Measurements from ENCODE around the gene GCNA.
"Not testable (repeated sequence)": the region's sequence is repeated elsewhere in the genome, so short reads cannot be mapped to it uniquely, and the experiment has no call there.

The GCNA gene

DNA sequence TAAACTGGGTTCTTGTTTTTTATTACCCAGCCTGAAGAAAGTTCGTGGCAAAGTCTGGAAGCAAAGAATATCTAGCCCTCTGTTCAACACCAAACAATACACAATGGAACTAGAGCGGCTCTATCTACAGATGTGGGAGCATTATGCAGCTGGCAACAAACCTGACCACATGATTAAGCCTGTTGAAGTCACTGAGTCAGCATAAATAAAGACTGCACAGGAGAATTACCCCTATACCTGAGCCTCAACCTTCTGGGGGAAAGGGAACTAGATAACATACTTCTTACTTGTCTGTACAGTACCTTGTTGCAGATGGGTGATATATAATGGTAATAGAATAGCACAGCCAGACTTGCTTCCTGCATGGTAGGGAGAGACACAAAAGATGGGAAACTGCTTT, 4.6 kb upstream of the GCNA start:
- no peaks in the 10 kb centered on the region for H3K9me3 ChIP-seq (ENCODE audit: low read depth, low read length)
- H3K27ac ChIP-seq = no peak overlapping the region
- TF ChIP-seq POLR2AphosphoS5 (IDR thresholded peaks at IDR 0.05; ENCODE audit: borderline replicate concordance, low read depth, low read length) (no peak), EZH2 (IDR thresholded peaks at IDR 0.05) (no peak), FOXP2 (optimal IDR thresholded peaks at IDR 0.05; ENCODE audit: control extremely low read depth, extremely low read length, insufficient read depth) (no peak)
- H3K9ac ChIP-seq (ENCODE audit: insufficient read length) = no peak overlapping the region
- H3K36me3 ChIP-seq (ENCODE audit: insufficient read depth, low read length) = peaks cover 69% of the 10 kb centered on the region
- no peak overlapping the region for H3K4me3 ChIP-seq
- DNase-seq (ENCODE audit: low read depth, low spot score) = no peak

DNA sequence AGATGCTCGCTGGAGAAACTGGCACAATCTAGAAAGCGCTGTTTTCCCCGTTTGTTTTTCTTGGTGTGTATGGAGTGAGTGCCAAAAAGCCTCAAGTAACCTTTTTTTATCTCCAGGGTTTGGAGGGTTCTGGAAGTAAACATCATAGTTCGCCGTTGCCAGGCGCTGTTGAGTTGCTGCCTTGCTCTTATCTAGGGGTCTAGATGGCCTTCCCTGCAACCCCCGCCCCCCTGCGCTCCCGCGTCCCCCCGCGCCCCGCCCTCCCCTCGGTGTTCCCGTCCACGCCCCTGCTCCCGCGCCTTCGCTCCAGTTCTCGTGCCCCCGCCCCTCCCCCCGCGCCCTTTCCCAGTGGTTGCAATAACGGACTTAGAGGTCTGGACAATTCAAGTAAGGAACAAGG, 555 bp upstream of the GCNA start:
- no peak for DNase-seq (ENCODE audit: low read depth, low spot score)
- no peak overlapping the region for H3K9ac ChIP-seq (ENCODE audit: insufficient read length)
- H3K9me3 ChIP-seq (ENCODE audit: low read depth, low read length) = no peaks in the 10 kb centered on the region
- TF ChIP-seq FOXP2 (optimal IDR thresholded peaks at IDR 0.05; ENCODE audit: control extremely low read depth, extremely low read length, insufficient read depth) (no peak), POLR2AphosphoS5 (IDR thresholded peaks at IDR 0.05; ENCODE audit: borderline replicate concordance, low read depth, low read length) (no peak), EZH2 (IDR thresholded peaks at IDR 0.05) (no peak)
- H3K36me3 ChIP-seq (ENCODE audit: insufficient read depth, low read length) = peaks cover 46% of the 10 kb centered on the region
- no peak overlapping the region for H3K4me3 ChIP-seq
- H3K27ac ChIP-seq = no peak overlapping the region

DNA sequence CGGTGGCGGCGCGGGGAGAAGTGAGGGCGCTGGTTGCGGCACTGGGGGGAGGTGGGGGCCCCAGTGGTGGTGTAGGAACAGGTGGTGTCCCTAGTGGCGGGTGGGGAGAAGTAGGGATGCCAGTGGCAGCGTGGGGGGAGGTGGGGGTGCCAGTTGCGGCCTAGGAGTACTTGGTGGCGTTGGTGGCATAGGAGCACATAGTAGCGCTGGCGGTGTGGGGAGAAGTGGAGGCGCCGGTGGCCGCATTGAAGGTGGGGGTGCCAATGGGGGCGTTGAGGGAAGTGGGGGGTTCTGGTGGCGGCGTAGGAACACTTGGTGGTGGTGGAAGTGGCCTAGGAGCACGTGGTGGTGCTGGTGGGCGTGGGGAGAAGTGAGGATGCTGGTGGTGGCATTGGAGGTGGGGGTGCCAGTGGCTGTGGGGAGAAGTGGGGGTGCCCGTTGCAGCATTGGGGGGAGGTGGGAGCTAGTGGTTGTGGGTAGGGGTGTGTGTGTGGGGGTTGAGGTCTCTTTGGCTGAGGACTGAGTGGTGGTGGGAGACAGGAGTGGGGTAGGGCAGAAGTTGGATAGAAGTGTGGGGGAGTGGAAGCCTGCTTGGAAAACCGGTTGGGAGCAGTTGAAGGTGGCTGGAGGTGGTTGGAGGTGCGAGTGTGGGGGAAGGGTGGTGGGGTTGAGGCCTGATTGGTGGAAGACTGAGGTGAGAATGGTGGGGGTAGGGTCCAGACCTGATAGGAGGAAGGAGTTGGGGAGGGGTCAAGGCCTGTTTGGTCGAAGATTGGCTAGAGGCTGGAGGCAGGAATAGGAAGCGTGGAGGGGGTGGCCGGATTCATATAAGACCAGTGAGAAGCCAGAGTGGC, 1.1 kb downstream of the GCNA start:
- Histone ChIP-seq H3K27ac (no peak overlapping the region), H3K9me3 (ENCODE audit: low read depth, low read length) (no peaks in the 10 kb centered on the region), H3K36me3 (ENCODE audit: insufficient read depth, low read length) (peaks cover 29% of the 10 kb centered on the region), H3K9ac (ENCODE audit: insufficient read length) (no peak overlapping the region), H3K4me3 (no peak overlapping the region)
- TF ChIP-seq EZH2 (IDR thresholded peaks at IDR 0.05) (no peak), POLR2AphosphoS5 (IDR thresholded peaks at IDR 0.05; ENCODE audit: borderline replicate concordance, low read depth, low read length) (no peak), FOXP2 (optimal IDR thresholded peaks at IDR 0.05; ENCODE audit: control extremely low read depth, extremely low read length, insufficient read depth) (no peak)
- DNase-seq (ENCODE audit: low read depth, low spot score) = no peak

DNA sequence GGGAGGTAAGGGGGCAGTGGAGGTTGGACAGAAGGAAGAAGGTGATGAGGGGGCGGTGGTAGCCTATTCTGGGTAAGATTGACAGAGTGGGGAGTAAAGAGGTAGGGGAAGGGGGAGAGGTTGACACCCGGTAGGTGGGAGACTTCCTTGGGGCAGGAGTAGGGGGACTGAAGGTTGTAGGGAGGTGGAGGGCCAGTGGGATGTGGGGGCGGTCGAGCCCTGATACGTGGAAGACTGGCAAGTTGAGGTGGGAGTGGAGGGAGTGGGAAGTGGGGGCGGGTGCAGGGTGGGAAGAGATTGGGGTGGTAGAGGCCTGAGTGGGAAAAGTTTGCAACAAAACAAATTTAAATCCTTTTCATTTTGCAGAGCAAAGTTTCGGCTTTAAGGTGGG, 1.7 kb downstream of the GCNA start:
- no peak overlapping the region for H3K27ac ChIP-seq
- no peak overlapping the region for H3K4me3 ChIP-seq
- no peaks in the 10 kb centered on the region for H3K9me3 ChIP-seq (ENCODE audit: low read depth, low read length)
- no peak for TF ChIP-seq EZH2 (IDR thresholded peaks at IDR 0.05)
- no peak for TF ChIP-seq POLR2AphosphoS5 (IDR thresholded peaks at IDR 0.05; ENCODE audit: borderline replicate concordance, low read depth, low read length)
- no peak for TF ChIP-seq FOXP2 (optimal IDR thresholded peaks at IDR 0.05; ENCODE audit: control extremely low read depth, extremely low read length, insufficient read depth)
- peaks cover 23% of the 10 kb centered on the region for H3K36me3 ChIP-seq (ENCODE audit: insufficient read depth, low read length)
- DNase-seq (ENCODE audit: low read depth, low spot score) = no peak
- H3K9ac ChIP-seq (ENCODE audit: insufficient read length) = no peak overlapping the region

DNA sequence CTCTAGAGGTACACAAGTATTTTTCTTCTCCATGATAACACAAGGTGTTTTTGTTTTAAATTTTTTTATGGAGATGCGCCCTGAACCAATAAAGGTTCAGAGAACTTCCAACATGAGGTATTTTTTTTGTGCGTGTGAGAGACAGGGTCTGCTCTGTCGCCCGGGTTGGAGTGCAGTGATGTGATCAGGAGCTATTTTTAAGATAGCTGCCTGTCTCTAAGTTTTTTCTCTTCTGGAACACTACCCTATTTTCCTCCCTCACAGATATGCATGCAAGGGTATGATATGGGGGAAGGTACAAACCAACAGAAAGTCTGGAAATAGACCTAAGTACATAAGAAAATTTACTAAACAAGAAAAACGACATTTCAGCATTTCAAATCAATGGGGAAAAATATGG, 3.0 kb downstream of the GCNA start:
- H3K9me3 ChIP-seq (ENCODE audit: low read depth, low read length) = no peaks in the 10 kb centered on the region
- DNase-seq (ENCODE audit: low read depth, low spot score) = no peak
- no peak overlapping the region for H3K9ac ChIP-seq (ENCODE audit: insufficient read length)
- peaks cover 12% of the 10 kb centered on the region for H3K36me3 ChIP-seq (ENCODE audit: insufficient read depth, low read length)
- H3K27ac ChIP-seq = peak overlapping the region; percentile 63
- H3K4me3 ChIP-seq = no peak overlapping the region
- TF ChIP-seq FOXP2 (optimal IDR thresholded peaks at IDR 0.05; ENCODE audit: control extremely low read depth, extremely low read length, insufficient read depth) (no peak), POLR2AphosphoS5 (IDR thresholded peaks at IDR 0.05; ENCODE audit: borderline replicate concordance, low read depth, low read length) (no peak), EZH2 (IDR thresholded peaks at IDR 0.05) (no peak)

DNA sequence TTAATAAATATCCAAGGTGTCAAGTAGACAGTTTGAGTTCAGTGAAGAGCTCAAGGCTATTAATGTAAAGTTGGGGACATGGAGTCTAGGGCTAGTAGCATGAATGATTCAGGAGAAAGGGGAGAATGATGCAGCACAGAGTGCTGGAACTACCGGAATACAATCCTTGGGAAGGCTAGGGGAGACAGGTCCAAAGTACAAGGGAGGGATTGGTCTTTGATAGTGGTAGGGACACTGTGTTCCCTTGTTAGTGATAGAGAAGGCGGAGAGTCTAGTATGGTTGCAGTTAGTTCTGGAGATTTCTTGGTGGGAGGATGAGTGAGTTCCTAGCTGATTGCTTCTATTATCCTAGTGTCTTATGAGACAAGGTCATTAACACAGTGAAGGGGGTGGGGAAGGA, 8.7 kb downstream of the GCNA start:
- no peak for DNase-seq (ENCODE audit: low read depth, low spot score)
- no peak overlapping the region for H3K4me3 ChIP-seq
- no peak overlapping the region for H3K9ac ChIP-seq (ENCODE audit: insufficient read length)
- H3K27ac ChIP-seq = no peak overlapping the region
- H3K36me3 ChIP-seq (ENCODE audit: insufficient read depth, low read length) = no peaks in the 10 kb centered on the region
- H3K9me3 ChIP-seq (ENCODE audit: low read depth, low read length) = no peaks in the 10 kb centered on the region
- TF ChIP-seq POLR2AphosphoS5 (IDR thresholded peaks at IDR 0.05; ENCODE audit: borderline replicate concordance, low read depth, low read length) = no peak
- TF ChIP-seq FOXP2 (optimal IDR thresholded peaks at IDR 0.05; ENCODE audit: control extremely low read depth, extremely low read length, insufficient read depth) = no peak
- TF ChIP-seq EZH2 (IDR thresholded peaks at IDR 0.05) = no peak

DNA sequence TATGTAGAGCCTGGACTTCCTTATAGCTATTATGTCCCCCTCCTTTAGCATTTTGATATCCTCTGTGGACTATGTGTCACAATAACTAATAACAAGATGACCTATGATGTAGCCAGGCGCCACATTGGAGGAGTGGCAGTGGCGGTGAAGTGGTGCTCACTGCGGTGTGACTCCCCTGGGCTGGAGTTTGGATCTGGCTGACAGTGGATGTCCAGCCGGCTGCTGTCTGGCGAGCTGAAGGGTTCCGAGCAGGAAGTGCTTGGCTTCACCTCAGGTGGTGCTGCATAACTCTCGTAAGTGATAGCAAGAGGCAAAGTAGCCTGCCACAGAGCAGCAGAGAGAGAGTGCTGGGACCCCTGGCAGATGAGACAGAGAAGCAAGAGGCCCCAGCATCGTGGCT, 15.0 kb downstream of the GCNA start:
- not testable (repeated sequence) for H3K9ac ChIP-seq (ENCODE audit: insufficient read length); H3K36me3 ChIP-seq (ENCODE audit: insufficient read depth, low read length); DNase-seq (ENCODE audit: low read depth, low spot score); H3K27ac ChIP-seq; H3K9me3 ChIP-seq (ENCODE audit: low read depth, low read length); H3K4me3 ChIP-seq

DNA sequence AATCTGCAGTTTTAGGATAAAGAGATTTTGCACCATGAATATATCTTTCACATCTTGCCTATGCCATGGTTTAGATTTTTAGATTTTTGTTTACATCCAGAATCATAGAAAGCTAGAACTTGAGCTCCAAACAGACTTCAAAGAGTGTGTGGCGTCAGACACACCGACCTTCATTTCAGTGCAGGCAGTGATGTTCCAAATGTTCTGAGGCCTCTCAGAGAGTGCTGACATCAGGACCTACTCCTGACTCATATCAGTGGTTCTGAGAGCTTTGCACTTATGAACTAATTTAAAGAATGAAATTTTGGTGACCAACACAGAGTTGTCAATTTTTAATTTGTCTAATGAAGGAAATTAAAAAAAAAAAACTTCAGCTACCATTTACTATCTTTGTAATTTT, 21.7 kb downstream of the GCNA start:
- no peak overlapping the region for H3K27ac ChIP-seq
- TF ChIP-seq EZH2 (IDR thresholded peaks at IDR 0.05) (no peak), FOXP2 (optimal IDR thresholded peaks at IDR 0.05; ENCODE audit: control extremely low read depth, extremely low read length, insufficient read depth) (no peak), POLR2AphosphoS5 (IDR thresholded peaks at IDR 0.05; ENCODE audit: borderline replicate concordance, low read depth, low read length) (no peak)
- DNase-seq (ENCODE audit: low read depth, low spot score) = no peak
- peaks cover 64% of the 10 kb centered on the region for H3K36me3 ChIP-seq (ENCODE audit: insufficient read depth, low read length)
- H3K9me3 ChIP-seq (ENCODE audit: low read depth, low read length) = no peaks in the 10 kb centered on the region
- no peak overlapping the region for H3K9ac ChIP-seq (ENCODE audit: insufficient read length)
- H3K4me3 ChIP-seq = no peak overlapping the region

DNA sequence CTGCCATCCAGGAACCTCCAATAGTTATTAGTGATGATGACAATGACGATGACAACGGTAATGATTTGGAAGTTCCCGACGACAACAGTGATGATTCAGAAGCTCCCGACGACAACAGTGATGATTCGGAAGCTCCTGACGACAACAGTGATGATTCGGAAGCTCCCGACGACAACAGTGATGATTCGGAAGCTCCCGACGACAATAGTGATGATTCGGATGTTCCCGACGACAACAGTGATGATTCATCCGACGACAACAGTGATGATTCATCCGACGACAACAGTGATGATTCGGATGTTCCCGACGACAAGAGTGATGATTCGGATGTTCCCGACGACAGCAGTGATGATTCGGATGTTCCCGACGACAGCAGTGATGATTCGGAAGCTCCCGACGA, 25.4 kb downstream of the GCNA start:
- no peak for DNase-seq (ENCODE audit: low read depth, low spot score)
- H3K27ac ChIP-seq = no peak overlapping the region
- no peak for TF ChIP-seq EZH2 (IDR thresholded peaks at IDR 0.05)
- TF ChIP-seq FOXP2 (optimal IDR thresholded peaks at IDR 0.05; ENCODE audit: control extremely low read depth, extremely low read length, insufficient read depth) = no peak
- no peak for TF ChIP-seq POLR2AphosphoS5 (IDR thresholded peaks at IDR 0.05; ENCODE audit: borderline replicate concordance, low read depth, low read length)
- H3K9ac ChIP-seq (ENCODE audit: insufficient read length) = no peak overlapping the region
- no peak overlapping the region for H3K4me3 ChIP-seq
- peaks cover 73% of the 10 kb centered on the region for H3K36me3 ChIP-seq (ENCODE audit: insufficient read depth, low read length)
- H3K9me3 ChIP-seq (ENCODE audit: low read depth, low read length) = no peaks in the 10 kb centered on the region
